Small intestine (tissue), 7 donors: ENCODE data around the gene IFT22. TPM values are rescaled to one million over a fixed set of nuclear protein-coding genes. Genes with fewer than 3 reads are reported as not detected.

Experiments
- DNase-seq, 2 donors: peaks; one replicate each; pipeline versions ENCODE4 v3.0.0 to v3.0.0-alpha.2; 2013
- FAIRE-seq: peaks from 2 replicates; lab custom pipeline; 2012; peaks lifted over from hg19 to GRCh38; lab: Jason Lieb, UNC
- H3K27ac ChIP-seq, 3 donors: one replicate each; pipeline ENCODE4 v1.5.1; 2013; ENCODE audit warnings: low read length in 2 of 3, mild to moderate bottlenecking in 2 of 3, control low read depth in 1 of 3, inconsistent platforms in 1 of 3, low read depth in 1 of 3, moderate library complexity in 1 of 3
- H3K27me3 ChIP-seq, 3 donors: one replicate each; pipeline ENCODE4 v1.6.1; 2013; ENCODE audit warnings: low read length in 3 of 3, inconsistent platforms in 1 of 3; ENCODE audit not compliant: control insufficient read depth in 3 of 3, insufficient read depth in 3 of 3
- H3K36me3 ChIP-seq, 3 donors: one replicate each; pipeline ENCODE4 v1.6.1; 2013; ENCODE audit warnings: low read length in 3 of 3, inconsistent platforms in 1 of 3, low read depth in 1 of 3, mild to moderate bottlenecking in 1 of 3, moderate library complexity in 1 of 3; ENCODE audit not compliant: control insufficient read depth in 3 of 3, insufficient read depth in 2 of 3
- H3K4me1 ChIP-seq, 3 donors: one replicate each; pipeline ENCODE4 v1.6.1; 2013; ENCODE audit warnings: low read length in 2 of 3, inconsistent platforms in 1 of 3, low read depth in 1 of 3, mild to moderate bottlenecking in 1 of 3, moderate library complexity in 1 of 3; ENCODE audit not compliant: control insufficient read depth in 3 of 3, insufficient read depth in 2 of 3
- H3K4me3 ChIP-seq, 3 donors: one replicate each; pipeline ENCODE4 v1.5.1; 2013; ENCODE audit warnings: low read length in 3 of 3, control low read depth in 1 of 3, inconsistent platforms in 1 of 3, low read depth in 1 of 3, mild to moderate bottlenecking in 1 of 3, moderate library complexity in 1 of 3
- H3K9me3 ChIP-seq, 2 donors: one replicate each; pipeline ENCODE4 v1.6.1; 2013; ENCODE audit warnings: low read depth in 1 of 2, low read length in 1 of 2; ENCODE audit not compliant: control insufficient read depth in 2 of 2, insufficient read depth in 1 of 2
- WGBS, 3 donors: extraction: QIAGEN DNeasy Blood & Tissue Kit; methylation state at CpG; one replicate each; pipeline ENCODE4 v1.1.7; 2013; 5-methylcytosine and 5-hydroxymethylcytosine counted together
- polyA plus RNA-seq, 4 donors: library from polyadenylated mRNA; stranded (reverse) in 3 of 4; unstranded in 1 of 4; fragments of 200-250 nt in 3 of 4; fragments of 120-200 nt in 1 of 4; gene quantifications; one replicate each; pipeline versions ENCODE4 v1.2.1 to v1.2.3, GENCODE V29; 2013
- donor health status: healthy with polysubstance abuse.
- donor health status: control.
- donor health status: control.
- donor health status: Bipolar disorder and iron deficiency.
- donor health status: healthy.

Gene IFT22
- polyA plus RNA-seq, 4 donors = 2.2 to 17.6 (median 8.3) TPM

DNA sequence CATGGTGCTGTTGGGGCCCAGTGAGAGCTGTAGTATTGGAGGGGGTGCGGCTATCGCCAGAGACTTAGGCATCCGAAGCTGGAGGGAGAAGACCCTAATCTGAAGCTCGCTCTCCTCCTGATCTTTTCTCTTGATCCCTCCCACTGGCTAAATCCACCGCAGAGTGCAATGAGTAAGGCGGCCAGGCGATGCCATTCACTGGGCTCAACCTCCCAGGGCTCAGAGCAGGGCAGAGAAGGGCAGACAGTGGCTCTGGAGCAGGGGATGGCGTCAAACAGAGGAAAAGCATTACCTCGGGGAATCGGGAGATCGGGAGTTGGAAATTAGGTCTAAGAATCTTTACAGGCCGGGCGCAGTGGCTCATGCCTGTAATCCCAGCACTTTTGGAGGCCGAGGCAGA, 18.8 kb upstream of the IFT22 start:
- no peaks in the 10 kb centered on the region for H3K4me1 ChIP-seq
- no peaks in the 10 kb centered on the region for H3K27me3 ChIP-seq
- WGBS, 3 donors = 85 to 88% (median 87%) methylated on average over 14 of the region's 14 CpGs
- H3K9me3 ChIP-seq = no peaks in the 10 kb centered on the region
- H3K4me3 ChIP-seq = no peak overlapping the region
- DNase-seq (no peak), FAIRE-seq (no peak)
- no peak overlapping the region for H3K27ac ChIP-seq
- no peaks in the 10 kb centered on the region for H3K36me3 ChIP-seq

DNA sequence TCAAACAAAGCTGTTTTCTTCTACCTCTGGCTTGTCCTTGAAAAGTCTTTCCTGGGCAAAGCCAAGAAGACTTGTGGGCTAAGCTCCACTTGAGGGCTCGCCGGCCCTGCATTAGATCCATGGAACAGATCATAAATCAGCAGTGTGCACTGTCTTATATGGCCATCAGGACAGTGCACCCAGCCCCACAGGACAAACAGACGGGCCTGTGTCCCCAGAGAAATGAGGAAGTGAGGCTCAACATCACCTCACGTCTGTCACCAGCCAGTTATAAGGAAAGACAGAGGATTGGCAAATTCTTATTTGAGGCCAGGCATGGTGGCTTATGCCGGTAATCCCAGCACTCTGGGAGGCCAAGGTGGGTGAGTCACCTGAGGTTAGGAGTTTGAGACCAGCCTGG, 12.3 kb upstream of the IFT22 start:
- Histone ChIP-seq H3K27me3 (no peaks in the 10 kb centered on the region), H3K9me3 (no peaks in the 10 kb centered on the region), H3K4me1 (no peaks in the 10 kb centered on the region), H3K27ac (no peak overlapping the region), H3K36me3 (no peaks in the 10 kb centered on the region), H3K4me3 (no peak overlapping the region)
- no peak for DNase-seq
- 63 to 74% (median 69%) methylated on average over 5 of the region's 5 CpGs for WGBS, 3 donors
- no peak for FAIRE-seq

DNA sequence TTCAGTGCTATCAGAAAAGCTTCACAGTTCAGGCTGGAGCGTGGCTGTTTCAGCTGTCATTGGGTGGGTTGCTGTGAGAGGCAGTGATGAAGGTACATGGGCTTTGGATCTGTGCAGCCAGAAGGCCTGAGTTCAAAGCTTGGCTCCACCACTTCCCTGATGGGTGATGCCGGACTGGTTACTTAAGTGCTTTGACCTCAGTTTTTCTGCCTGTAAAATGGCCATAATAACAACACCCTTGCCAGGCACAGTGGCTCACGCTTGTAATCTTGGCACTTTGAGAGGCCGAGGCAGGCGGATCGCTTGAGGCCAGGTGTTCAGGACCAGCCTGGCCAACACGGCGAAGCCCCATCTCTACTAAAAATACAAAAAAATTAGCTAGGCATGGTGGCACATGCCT, 10.4 kb upstream of the IFT22 start:
- WGBS, 3 donors = 93 to 94% (median 93%) methylated on average over 8 of the region's 8 CpGs
- DNase-seq = no peak
- Histone ChIP-seq H3K27ac (no peak overlapping the region), H3K4me1 (no peaks in the 10 kb centered on the region), H3K9me3 (no peaks in the 10 kb centered on the region), H3K27me3 (no peaks in the 10 kb centered on the region), H3K36me3 (no peaks in the 10 kb centered on the region), H3K4me3 (no peak overlapping the region)
- no peak for FAIRE-seq

DNA sequence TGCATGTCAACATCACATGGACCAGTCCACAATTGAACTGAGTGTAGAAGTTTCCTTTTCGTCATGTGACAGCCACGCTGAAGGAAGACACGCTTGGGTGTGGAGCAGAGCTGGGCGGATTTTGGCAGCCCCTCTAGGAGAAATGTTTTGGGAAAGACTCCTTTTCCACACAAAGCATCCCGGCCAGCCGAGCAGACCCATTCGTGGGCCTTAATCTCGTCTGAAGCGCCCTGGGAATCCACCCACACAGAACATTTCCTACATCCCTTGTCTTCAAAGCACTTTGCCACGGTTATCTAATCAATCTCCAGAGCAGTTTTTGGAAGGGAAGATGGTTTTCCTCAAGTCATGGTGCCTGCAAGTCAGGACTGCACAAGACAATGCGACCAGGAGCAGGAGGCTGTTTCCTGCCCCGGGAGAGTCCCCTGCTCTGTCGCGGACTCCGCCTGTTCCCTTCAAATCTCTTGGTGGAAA, 8.4 kb upstream of the IFT22 start:
- H3K36me3 ChIP-seq = no peaks in the 10 kb centered on the region
- no peak overlapping the region for H3K4me3 ChIP-seq
- H3K27ac ChIP-seq = no peak overlapping the region
- 41 to 70% (median 62%) methylated on average over 15 of the region's 15 CpGs for WGBS, 3 donors
- no peak for FAIRE-seq
- no peak for DNase-seq
- no peaks in the 10 kb centered on the region for H3K9me3 ChIP-seq
- no peaks in the 10 kb centered on the region for H3K27me3 ChIP-seq
- no peaks in the 10 kb centered on the region for H3K4me1 ChIP-seq

DNA sequence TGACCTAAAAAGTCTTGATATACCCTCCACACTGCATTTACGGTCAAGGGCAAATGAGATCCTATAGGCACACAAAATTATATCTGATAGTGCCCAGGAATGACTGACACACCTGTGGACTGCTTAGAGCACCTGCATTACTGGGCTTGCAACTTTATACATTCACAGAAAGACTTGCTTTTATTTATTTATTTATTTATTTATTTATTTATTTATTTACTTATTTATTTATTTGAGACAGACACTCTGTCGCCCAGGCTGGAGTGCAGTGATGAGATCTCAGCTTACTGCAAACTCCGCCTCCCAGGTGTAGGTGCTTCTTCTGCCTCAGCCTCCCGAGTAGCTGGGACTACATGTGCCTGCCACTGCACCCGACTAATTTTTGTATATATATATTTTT, 6.5 kb upstream of the IFT22 start:
- Histone ChIP-seq H3K9me3 (no peaks in the 10 kb centered on the region), H3K4me1 (no peaks in the 10 kb centered on the region), H3K27ac (no peak overlapping the region), H3K4me3 (no peak overlapping the region), H3K36me3 (no peaks in the 10 kb centered on the region), H3K27me3 (no peaks in the 10 kb centered on the region)
- FAIRE-seq = no peak
- DNase-seq = no peak
- WGBS, 3 donors = 73 to 83% (median 81%) methylated on average over 5 of the region's 5 CpGs

DNA sequence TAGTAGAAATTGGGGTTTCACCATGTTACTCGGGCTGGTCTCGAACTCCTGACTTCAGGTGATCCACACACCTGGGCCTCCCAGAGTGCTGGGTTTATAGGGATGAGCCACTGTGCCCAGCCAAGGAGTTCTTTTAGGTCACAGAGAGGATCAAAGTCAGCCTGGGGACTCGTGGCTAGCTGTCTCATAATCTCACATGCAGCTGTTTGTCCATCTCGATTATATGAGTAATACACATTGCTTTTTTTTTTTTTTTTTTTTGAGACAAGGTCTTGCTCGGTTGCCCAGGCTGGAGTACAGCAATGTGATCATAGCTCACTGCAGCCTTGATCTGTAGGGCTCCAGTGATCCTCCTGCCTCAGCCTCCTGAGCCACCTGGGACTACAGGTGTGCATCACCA, 2.2 kb downstream of the IFT22 start:
- WGBS, 3 donors = 50 to 66% (median 54%) methylated on average over 5 of the region's 5 CpGs
- H3K9me3 ChIP-seq = no peaks in the 10 kb centered on the region
- H3K4me3 ChIP-seq = no peak overlapping the region
- no peak for DNase-seq
- peaks cover 0 to 9% (median 0%) of the 10 kb centered on the region in 3 donors for H3K4me1 ChIP-seq
- no peak overlapping the region for H3K27ac ChIP-seq
- no peak for FAIRE-seq
- H3K36me3 ChIP-seq = peaks cover 0 to 24% (median 0%) of the 10 kb centered on the region in 3 donors
- H3K27me3 ChIP-seq = no peaks in the 10 kb centered on the region

DNA sequence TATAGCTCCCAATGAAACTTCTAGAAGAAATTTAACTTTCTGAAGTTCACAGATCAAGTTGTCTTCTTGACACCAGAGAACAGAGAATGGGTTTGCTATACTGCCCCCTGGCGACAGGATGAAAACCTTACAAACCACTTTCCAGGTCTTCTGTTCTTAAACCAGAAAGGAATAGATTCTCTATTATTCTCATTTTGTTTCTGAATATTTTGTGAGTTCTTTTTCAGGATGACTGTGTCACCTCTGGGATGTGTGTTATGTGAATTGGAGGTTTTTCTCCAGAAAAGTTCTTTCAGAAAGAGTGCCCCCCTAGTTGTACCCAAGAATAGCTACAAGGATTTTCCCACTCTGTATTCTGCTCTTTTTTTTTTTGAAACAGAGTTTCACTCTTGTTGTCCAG, 6.3 kb downstream of the IFT22 start:
- Histone ChIP-seq H3K9me3 (peaks cover 0 to 17% of the 10 kb centered on the region in 2 donors), H3K4me1 (no peaks in the 10 kb centered on the region), H3K27ac (no peak overlapping the region), H3K27me3 (no peaks in the 10 kb centered on the region), H3K36me3 (peaks cover 0 to 31% (median 0%) of the 10 kb centered on the region in 3 donors), H3K4me3 (no peak overlapping the region)
- DNase-seq (peak; percentile 58 to 64), FAIRE-seq (no peak)
- 0 to 1% (median 0%) methylated on average over 1 of the region's 1 CpG for WGBS, 3 donors

DNA sequence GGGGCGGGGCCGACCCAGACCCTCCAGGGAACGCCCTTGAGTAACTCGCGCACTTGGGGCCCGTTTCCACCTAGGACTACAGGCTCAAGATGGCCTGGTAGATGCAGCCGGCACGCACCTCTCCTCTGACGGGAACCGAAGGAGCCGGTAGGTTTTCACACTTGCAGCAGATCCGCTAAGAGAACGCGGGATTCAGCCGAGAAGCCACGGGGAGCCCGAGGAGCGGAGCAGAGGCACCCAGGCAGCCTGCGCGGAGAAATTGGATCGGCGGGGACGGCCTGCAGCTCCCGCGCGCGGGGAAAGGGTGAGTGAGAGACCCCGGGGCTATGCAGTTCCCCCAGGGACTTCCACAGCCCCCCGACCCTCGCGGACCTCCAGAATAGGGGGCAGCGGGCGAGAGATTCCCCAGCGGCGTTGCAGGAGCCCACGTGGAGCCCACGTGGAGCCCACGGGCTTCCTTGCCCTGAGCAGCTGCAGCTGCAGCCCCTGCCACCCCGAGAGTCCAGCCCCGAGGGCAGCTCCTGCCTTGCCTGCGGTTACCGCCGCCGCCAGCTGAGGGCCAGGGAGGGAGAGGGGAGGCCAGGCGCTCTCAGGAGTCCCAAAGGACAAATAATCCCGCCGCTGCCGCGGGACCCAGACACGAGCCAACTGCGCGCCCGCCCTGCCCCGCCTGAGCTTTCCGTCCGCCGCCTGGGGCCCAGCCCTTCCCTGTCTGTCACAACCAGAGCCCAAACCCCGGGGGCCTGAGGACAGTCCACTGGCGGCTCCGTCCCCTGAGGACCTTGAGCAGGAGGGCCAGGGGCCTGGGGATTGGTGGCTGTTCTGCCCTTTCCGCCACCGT, 13.1 kb downstream of the IFT22 start:
- Histone ChIP-seq H3K4me3 (peak overlapping the region; percentile 15 to 45 (median 44)), H3K27ac (no peak overlapping the region), H3K4me1 (no peaks in the 10 kb centered on the region), H3K9me3 (peaks cover 0 to 47% of the 10 kb centered on the region in 2 donors), H3K27me3 (peaks cover 0 to 21% (median 14%) of the 10 kb centered on the region in 3 donors), H3K36me3 (peaks cover 0 to 3% (median 0%) of the 10 kb centered on the region in 3 donors)
- FAIRE-seq = no peak
- 6 to 10% (median 7%) methylated on average over 36 to 62 of the region's 62 CpGs for WGBS, 3 donors
- peak; percentile 83 to 86 for DNase-seq
